Skeletal muscle tissue (tissue), 4 donors: Measurements from ENCODE around the gene ITGA2. TPM values are rescaled to one million over a fixed set of nuclear protein-coding genes. Genes with fewer than 3 reads are reported as not detected.

ENCODE experiments used
- H3K27ac ChIP-seq: one replicate; pipeline ENCODE4 v1.7.0; 2013; ENCODE audit warnings: mild to moderate bottlenecking, low read depth, low read length, inconsistent platforms
- H3K27me3 ChIP-seq, 3 donors: one replicate each; pipeline ENCODE4 v1.7.0; 2013; ENCODE audit warnings: low read length in 3 of 3; ENCODE audit not compliant: control insufficient read depth in 3 of 3, insufficient read depth in 3 of 3
- H3K36me3 ChIP-seq, 3 donors: one replicate each; pipeline ENCODE4 v1.7.0; 2013; ENCODE audit warnings: low read length in 3 of 3; ENCODE audit not compliant: control insufficient read depth in 3 of 3, insufficient read depth in 3 of 3
- H3K4me1 ChIP-seq, 3 donors: one replicate each; pipeline ENCODE4 v1.7.0; 2013; ENCODE audit warnings: low read length in 3 of 3, mild to moderate bottlenecking in 3 of 3; ENCODE audit not compliant: control insufficient read depth in 3 of 3, insufficient read depth in 3 of 3
- H3K4me3 ChIP-seq, 3 donors: one replicate each; pipeline ENCODE4 v1.7.0; 2013; ENCODE audit warnings: low read length in 3 of 3
- H3K9ac ChIP-seq, 3 donors: one replicate each; pipeline ENCODE4 v1.7.0; 2013; ENCODE audit warnings: low read length in 3 of 3, mild to moderate bottlenecking in 3 of 3, moderate library complexity in 2 of 3, low read depth in 1 of 3
- H3K9me3 ChIP-seq, 3 donors: one replicate each; pipeline ENCODE4 v1.7.0; 2013; ENCODE audit warnings: low read length in 3 of 3; ENCODE audit not compliant: control insufficient read depth in 3 of 3
- total RNA-seq: library from RNA; depleted of rRNA; stranded (reverse); fragments of >200 nt; gene quantifications from one replicate; pipeline ENCODE4 v1.2.3, GENCODE V29; 2014
- donor health status: Osteomylitis.

ITGA2 gene
- total RNA-seq, 1 donor from 2014 or later = 15.7 TPM

GRCh38 chr5:53087621-53088121 lies 98.5 kb downstream of the ITGA2 start:
- Histone ChIP-seq H3K9me3 (no peaks in the 10 kb centered on the region), H3K27ac (no peak overlapping the region), H3K27me3 (no peaks in the 10 kb centered on the region), H3K4me1 (no peaks in the 10 kb centered on the region), H3K36me3 (peaks cover 0 to 3% (median 0%) of the 10 kb centered on the region in 3 donors), H3K4me3 (no peak overlapping the region), H3K9ac (no peak overlapping the region)

DNA sequence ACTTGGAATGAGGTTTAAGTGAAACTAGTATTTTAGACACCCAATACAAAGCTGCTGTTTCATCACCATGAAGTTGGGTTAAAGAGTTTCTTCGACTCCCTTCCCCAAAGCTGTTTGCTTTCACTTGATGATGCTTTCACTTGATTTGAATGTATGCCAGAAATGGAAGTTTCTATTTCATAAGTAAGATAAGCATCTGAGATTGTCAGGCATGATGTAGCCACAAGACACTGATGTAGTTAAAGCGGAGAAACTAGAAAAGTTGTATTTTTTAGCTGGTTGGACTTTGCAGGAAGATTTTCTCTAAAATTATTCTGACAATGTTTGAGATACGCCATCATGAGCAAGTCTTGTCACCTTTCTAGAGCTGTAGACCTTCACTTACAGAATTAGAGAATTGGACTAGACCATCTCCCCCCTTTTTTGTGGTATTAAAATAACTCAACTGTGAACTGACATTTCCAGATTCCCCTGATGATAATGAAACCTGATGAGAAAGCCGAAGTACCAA lies 100.4 kb downstream of the ITGA2 start:
- Histone ChIP-seq H3K9ac (no peak overlapping the region), H3K36me3 (peaks cover 0 to 3% (median 0%) of the 10 kb centered on the region in 3 donors), H3K4me3 (no peak overlapping the region), H3K4me1 (no peaks in the 10 kb centered on the region), H3K27me3 (no peaks in the 10 kb centered on the region), H3K27ac (no peak overlapping the region), H3K9me3 (no peaks in the 10 kb centered on the region)

DNA sequence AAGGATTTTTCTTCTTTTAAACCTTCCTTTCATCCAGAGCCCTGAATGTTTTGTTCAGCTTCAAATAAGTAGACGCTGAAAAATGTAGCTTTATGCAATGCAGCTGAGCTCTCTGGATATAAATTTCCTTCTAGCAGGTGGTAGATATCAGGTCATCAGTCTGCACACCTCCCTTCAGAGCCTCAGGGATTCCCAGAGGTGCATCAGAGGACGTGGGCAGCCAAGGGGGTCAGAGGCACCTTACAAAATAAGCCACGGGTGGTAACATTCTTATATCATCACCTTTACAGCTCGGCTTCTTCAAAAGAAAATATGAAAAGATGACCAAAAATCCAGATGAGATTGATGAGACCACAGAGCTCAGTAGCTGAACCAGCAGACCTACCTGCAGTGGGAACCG lies 101.1 kb downstream of the ITGA2 start:
- H3K36me3 ChIP-seq = peaks cover under 1 to 3% (median 2%) of the 10 kb centered on the region in 3 donors
- no peak overlapping the region for H3K4me3 ChIP-seq
- no peak overlapping the region for H3K27ac ChIP-seq
- H3K9me3 ChIP-seq = no peaks in the 10 kb centered on the region
- no peak overlapping the region for H3K9ac ChIP-seq
- H3K4me1 ChIP-seq = no peaks in the 10 kb centered on the region
- no peaks in the 10 kb centered on the region for H3K27me3 ChIP-seq

DNA sequence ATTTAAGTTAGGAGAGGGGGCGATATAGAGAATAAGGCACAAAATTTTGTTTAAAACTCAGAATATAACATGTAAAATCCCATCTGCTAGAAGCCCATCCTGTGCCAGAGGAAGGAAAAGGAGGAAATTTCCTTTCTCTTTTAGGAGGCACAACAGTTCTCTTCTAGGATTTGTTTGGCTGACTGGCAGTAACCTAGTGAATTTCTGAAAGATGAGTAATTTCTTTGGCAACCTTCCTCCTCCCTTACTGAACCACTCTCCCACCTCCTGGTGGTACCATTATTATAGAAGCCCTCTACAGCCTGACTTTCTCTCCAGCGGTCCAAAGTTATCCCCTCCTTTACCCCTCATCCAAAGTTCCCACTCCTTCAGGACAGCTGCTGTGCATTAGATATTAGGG lies 102.1 kb downstream of the ITGA2 start:
- no peaks in the 10 kb centered on the region for H3K27me3 ChIP-seq
- H3K27ac ChIP-seq = no peak overlapping the region
- no peak overlapping the region for H3K4me3 ChIP-seq
- H3K9me3 ChIP-seq = no peaks in the 10 kb centered on the region
- H3K4me1 ChIP-seq = no peaks in the 10 kb centered on the region
- no peak overlapping the region for H3K9ac ChIP-seq
- H3K36me3 ChIP-seq = peaks cover 3 to 6% (median 3%) of the 10 kb centered on the region in 3 donors

GRCh38 chr5:53092242-53092641 lies 103.1 kb downstream of the ITGA2 start:
- H3K9ac ChIP-seq = no peak overlapping the region
- no peaks in the 10 kb centered on the region for H3K27me3 ChIP-seq
- peaks cover 7 to 16% (median 7%) of the 10 kb centered on the region in 3 donors for H3K36me3 ChIP-seq
- H3K4me1 ChIP-seq = no peaks in the 10 kb centered on the region
- H3K9me3 ChIP-seq = no peaks in the 10 kb centered on the region
- no peak overlapping the region for H3K4me3 ChIP-seq
- H3K27ac ChIP-seq = no peak overlapping the region

- H3K9me3 ChIP-seq = no peaks in the 10 kb centered on the region
Measured at GRCh38 chr5:53095217-53095616, 106.1 kb downstream of the ITGA2 start.

DNA sequence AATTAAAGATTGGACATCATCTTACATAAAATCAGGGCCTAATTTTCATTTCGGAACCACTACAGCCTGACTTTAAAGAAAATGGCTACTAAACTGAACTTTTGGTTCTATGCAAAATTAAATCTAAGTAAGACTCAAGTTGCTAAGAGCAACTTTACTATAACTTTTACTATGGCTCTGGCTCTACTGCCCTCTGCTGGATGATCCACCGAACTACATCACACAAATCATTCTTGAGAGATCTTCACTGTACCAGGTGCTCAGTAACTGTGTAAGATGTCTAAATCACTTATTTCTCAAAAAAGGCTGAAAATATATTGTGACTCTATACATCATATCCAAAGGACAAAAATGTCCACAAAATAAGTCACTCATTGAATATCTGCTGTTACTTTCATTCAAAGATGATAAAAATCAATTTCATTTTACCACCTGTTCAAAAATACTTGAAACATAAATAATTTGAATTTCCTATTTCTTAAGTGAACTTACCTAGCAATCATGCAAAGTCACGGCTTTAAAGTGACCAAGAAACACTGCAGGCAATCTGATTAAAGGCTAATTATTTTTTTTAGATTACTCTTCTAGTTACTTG lies 106.9 kb downstream of the ITGA2 start:
- Histone ChIP-seq H3K9ac (no peak overlapping the region), H3K27ac (no peak overlapping the region), H3K9me3 (no peaks in the 10 kb centered on the region), H3K4me3 (no peak overlapping the region), H3K4me1 (no peaks in the 10 kb centered on the region), H3K27me3 (no peaks in the 10 kb centered on the region), H3K36me3 (peaks cover 30 to 41% (median 39%) of the 10 kb centered on the region in 3 donors)

More at GRCh38 chr5:53095217-53095616, 106.1 kb downstream of the ITGA2 start:
- Histone ChIP-seq H3K4me1 (no peaks in the 10 kb centered on the region), H3K9ac (no peak overlapping the region), H3K36me3 (peaks cover 26 to 34% (median 31%) of the 10 kb centered on the region in 3 donors), H3K4me3 (no peak overlapping the region), H3K27me3 (no peaks in the 10 kb centered on the region), H3K27ac (no peak overlapping the region)

GRCh38 chr5:53099546-53099945 lies 110.4 kb downstream of the ITGA2 start:
- Histone ChIP-seq H3K9me3 (no peaks in the 10 kb centered on the region), H3K36me3 (peaks cover 30 to 56% (median 54%) of the 10 kb centered on the region in 3 donors), H3K27me3 (no peaks in the 10 kb centered on the region), H3K9ac (no peak overlapping the region), H3K27ac (no peak overlapping the region), H3K4me1 (no peaks in the 10 kb centered on the region), H3K4me3 (no peak overlapping the region)

- no peaks in the 10 kb centered on the region for H3K4me1 ChIP-seq
- no peaks in the 10 kb centered on the region for H3K27me3 ChIP-seq
- H3K36me3 ChIP-seq = peaks cover 28 to 60% (median 49%) of the 10 kb centered on the region in 3 donors
- H3K27ac ChIP-seq = no peak overlapping the region
- no peaks in the 10 kb centered on the region for H3K9me3 ChIP-seq
- H3K9ac ChIP-seq = no peak overlapping the region
- H3K4me3 ChIP-seq = no peak overlapping the region
Measured at GRCh38 chr5:53100606-53101005, 111.5 kb downstream of the ITGA2 start.

- Histone ChIP-seq H3K36me3 (peaks cover 6 to 39% (median 26%) of the 10 kb centered on the region in 3 donors), H3K9me3 (no peaks in the 10 kb centered on the region), H3K9ac (no peak overlapping the region), H3K27me3 (no peaks in the 10 kb centered on the region), H3K4me3 (no peak overlapping the region), H3K4me1 (peaks cover 0 to 15% (median 14%) of the 10 kb centered on the region in 3 donors), H3K27ac (no peak overlapping the region)
Measured at GRCh38 chr5:53105611-53106300, 116.6 kb downstream of the ITGA2 start.
